A673 (cell line): ENCODE measurements around the gene TBRG4. TPM values are rescaled to one million over a fixed set of nuclear protein-coding genes. Genes with fewer than 3 reads are reported as not detected.

Experiments
- BruUV-seq: library from RNA; stranded (reverse); fragments of 400-500 nt; replicated peaks from 2 replicates; lab custom pipeline; 2021; lab: Mats Ljungman, UMichigan
- CTCF ChIA-PET: fragments of 300-600 bp; sonication (Branson Sonifier 250); formaldehyde crosslinking; loops from one replicate; lab custom pipeline; 2022; ENCODE audit warnings: antibody characterized with exemption; lab: Charles Lee
- POLR2A ChIA-PET: fragments of 300-600 bp; sonication (Branson Sonifier 250); formaldehyde crosslinking; loops from one replicate; lab custom pipeline; 2022; ENCODE audit warnings: antibody characterized with exemption; ENCODE audit not compliant: low non-redundant PET; lab: Charles Lee
- DNase-seq: peaks from one replicate; pipeline ENCODE4 v3.0.0-alpha.2; 2015; ENCODE audit warnings: low spot score
- H3K27ac ChIP-seq: fragments of 200-600 bp; sonication (generic); 2 replicates; pipeline ENCODE4 v1.5.1; 2016; ENCODE audit warnings: mixed run types, low read depth, mild to moderate bottlenecking, mixed read lengths, antibody characterized with exemption, low read length; ENCODE audit not compliant: poor library complexity, severe bottlenecking
- H3K27me3 ChIP-seq: fragments of 200-600 bp; sonication (generic); replicated peaks from 2 replicates; pipeline ENCODE4 v1.6.1; 2017; ENCODE audit warnings: mixed run types, low read depth, mild to moderate bottlenecking, mixed read lengths, antibody characterized with exemption, low read length; ENCODE audit not compliant: insufficient read depth, poor library complexity
- H3K36me3 ChIP-seq: fragments of 200-600 bp; sonication (generic); 2 replicates; pipeline ENCODE4 v1.6.1; 2016; ENCODE audit warnings: mixed run types, mild to moderate bottlenecking, mixed read lengths, antibody characterized with exemption, low read length; ENCODE audit not compliant: insufficient read depth, poor library complexity, severe bottlenecking
- H3K4me1 ChIP-seq: fragments of 200-600 bp; sonication (generic); 2 replicates; pipeline ENCODE4 v1.6.1; 2017; ENCODE audit warnings: mixed run types, mild to moderate bottlenecking, mixed read lengths, antibody characterized with exemption, low read length; ENCODE audit not compliant: insufficient read depth, poor library complexity, severe bottlenecking
- H3K4me3 ChIP-seq: fragments of 200-600 bp; sonication (generic); 2 replicates; pipeline ENCODE4 v1.5.1; 2016; ENCODE audit warnings: low read depth, mixed run types, mild to moderate bottlenecking, mixed read lengths, low read length; ENCODE audit not compliant: poor library complexity, severe bottlenecking
- H3K9me3 ChIP-seq: fragments of 200-600 bp; sonication (generic); 2 replicates; pipeline ENCODE4 v1.6.1; 2016; ENCODE audit warnings: mixed run types, low read depth, mild to moderate bottlenecking, mixed read lengths, antibody characterized with exemption, low read length; ENCODE audit not compliant: poor library complexity, severe bottlenecking
- EZH2 ChIP-seq: fragments of 200-600 bp; sonication (generic); IDR thresholded peaks from 2 replicates; pipeline ENCODE4 v1.6.1; 2017; ENCODE audit warnings: borderline replicate concordance, low read depth, mild to moderate bottlenecking, mixed read lengths, antibody characterized with exemption, low read length; ENCODE audit not compliant: poor library complexity, severe bottlenecking
- intact Hi-C: fragments of 100-400 bp; cut with micrococcal nuclease; formaldehyde crosslinking; loops from one replicate; pipeline ENCODE4 v1.10.0; 2022; ENCODE audit not compliant: unreplicated experiment
- total RNA-seq: library from RNA; stranded (reverse); gene quantifications from 2 replicates; pipeline ENCODE4 v1.2.3, GENCODE V29; 2021
- TF ChIP-seq, protein P1 (sequence below): fragments of 300-800, 200-600 bp; sonication (generic); conservative IDR thresholded peaks from 2 replicates; pipeline ENCODE4 v1.5.1; 2017; ENCODE audit warnings: low read depth, mild to moderate bottlenecking, antibody characterized with exemption, low read length, moderate library complexity, mixed read lengths

Gene TBRG4
- total RNA-seq, 1 experiment from 2014 or later: 136 TPM

DNA sequence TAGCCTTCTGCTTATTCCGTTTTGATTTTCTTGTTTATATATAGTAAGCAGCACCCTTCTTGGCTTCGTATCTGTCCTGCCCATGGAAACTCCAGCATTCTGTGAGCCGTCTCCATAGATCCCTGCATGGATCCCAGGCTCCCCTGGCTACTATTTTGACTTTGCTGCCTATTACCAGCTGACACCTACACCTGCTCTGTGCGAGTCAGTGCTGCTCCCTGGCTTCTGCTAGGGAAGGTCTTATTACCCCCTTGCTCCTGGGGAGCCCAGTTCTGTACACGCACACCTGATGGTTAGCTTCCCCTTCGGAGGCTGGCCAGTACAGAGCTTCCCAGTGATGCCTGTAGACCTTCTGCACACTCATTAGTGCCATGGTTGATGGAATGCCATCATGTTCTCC, 58.1 kb downstream of the TBRG4 start:
- no peak for DNase-seq
- Histone ChIP-seq H3K27ac (no peak overlapping the region), H3K36me3 (no peaks in the 10 kb centered on the region), H3K4me3 (no peak overlapping the region), H3K4me1 (no peaks in the 10 kb centered on the region), H3K27me3 (no peaks in the 10 kb centered on the region), H3K9me3 (no peaks in the 10 kb centered on the region)
- TF ChIP-seq, protein P1, sequence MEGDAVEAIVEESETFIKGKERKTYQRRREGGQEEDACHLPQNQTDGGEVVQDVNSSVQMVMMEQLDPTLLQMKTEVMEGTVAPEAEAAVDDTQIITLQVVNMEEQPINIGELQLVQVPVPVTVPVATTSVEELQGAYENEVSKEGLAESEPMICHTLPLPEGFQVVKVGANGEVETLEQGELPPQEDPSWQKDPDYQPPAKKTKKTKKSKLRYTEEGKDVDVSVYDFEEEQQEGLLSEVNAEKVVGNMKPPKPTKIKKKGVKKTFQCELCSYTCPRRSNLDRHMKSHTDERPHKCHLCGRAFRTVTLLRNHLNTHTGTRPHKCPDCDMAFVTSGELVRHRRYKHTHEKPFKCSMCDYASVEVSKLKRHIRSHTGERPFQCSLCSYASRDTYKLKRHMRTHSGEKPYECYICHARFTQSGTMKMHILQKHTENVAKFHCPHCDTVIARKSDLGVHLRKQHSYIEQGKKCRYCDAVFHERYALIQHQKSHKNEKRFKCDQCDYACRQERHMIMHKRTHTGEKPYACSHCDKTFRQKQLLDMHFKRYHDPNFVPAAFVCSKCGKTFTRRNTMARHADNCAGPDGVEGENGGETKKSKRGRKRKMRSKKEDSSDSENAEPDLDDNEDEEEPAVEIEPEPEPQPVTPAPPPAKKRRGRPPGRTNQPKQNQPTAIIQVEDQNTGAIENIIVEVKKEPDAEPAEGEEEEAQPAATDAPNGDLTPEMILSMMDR: no peak
- intact Hi-C loops: no loop called here
- ChIA-PET POLR2A (interaction anchor here (0.5 kb wide), 1 partner anchor 44 kb away, joined by 9 read pairs; no protein-coding TSS in a partner anchor), CTCF (no interaction called here)
- no TSS peak for BruUV-seq

DNA sequence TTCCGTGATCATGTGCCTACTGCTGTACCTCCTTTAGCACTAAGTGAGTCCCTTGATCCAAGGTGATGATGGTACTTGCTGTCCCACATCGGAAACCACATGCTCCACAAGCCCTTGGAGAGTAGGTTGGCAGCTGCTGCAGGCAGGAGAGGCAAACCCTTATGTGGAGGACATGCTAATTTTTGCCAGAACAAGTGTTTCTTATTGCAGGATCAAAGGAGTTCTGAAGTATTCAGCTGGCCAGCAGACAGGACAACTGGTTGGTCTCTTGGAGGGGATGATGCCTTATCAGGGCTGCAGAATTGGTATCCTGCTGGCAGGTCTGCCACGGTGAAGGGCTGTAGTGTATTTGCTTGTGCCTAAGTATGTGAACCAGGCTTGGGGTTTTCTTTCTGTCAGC, 59.5 kb downstream of the TBRG4 start:
- no peak for DNase-seq
- intact Hi-C loops: no loop called here
- TF ChIP-seq, protein P1: no peak
- no peak for TF ChIP-seq EZH2
- Histone ChIP-seq H3K27ac (no peak overlapping the region), H3K36me3 (no peaks in the 10 kb centered on the region), H3K4me1 (no peaks in the 10 kb centered on the region), H3K4me3 (no peak overlapping the region), H3K27me3 (no peaks in the 10 kb centered on the region), H3K9me3 (no peaks in the 10 kb centered on the region)
- ChIA-PET POLR2A (no interaction called here), CTCF (no interaction called here)
- no TSS peak for BruUV-seq

DNA sequence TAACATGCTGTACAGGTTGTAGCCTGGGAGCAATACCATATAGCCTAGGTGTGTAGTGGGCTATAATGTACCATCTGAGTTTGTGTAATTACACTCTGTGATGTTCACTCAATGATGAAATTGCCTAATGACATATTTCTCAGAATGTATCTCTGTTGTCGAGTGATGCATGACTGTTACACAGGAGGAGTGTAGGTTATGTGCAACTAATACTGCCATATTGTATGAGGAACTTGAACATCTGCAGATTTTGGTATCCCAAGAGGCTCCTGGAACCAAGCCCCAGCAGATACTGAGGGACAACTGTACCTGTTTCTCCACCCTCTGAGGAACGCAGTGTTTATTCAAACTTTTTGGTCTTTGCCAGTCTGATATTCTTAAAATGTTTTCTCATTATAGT, 61.3 kb downstream of the TBRG4 start:
- POLR2A ChIA-PET: no interaction called here
- Histone ChIP-seq H3K9me3 (no peaks in the 10 kb centered on the region), H3K4me1 (no peaks in the 10 kb centered on the region), H3K36me3 (no peaks in the 10 kb centered on the region), H3K27ac (no peak overlapping the region), H3K4me3 (no peak overlapping the region), H3K27me3 (no peaks in the 10 kb centered on the region)
- DNase-seq: no peak
- no TSS peak for BruUV-seq
- TF ChIP-seq EZH2: no peak
- TF ChIP-seq, protein P1: no peak
- intact Hi-C loops: no loop called here
- CTCF ChIA-PET: no interaction called here

Other genes with a start within 250 kb of the TBRG4 start
- gene PURB, start 226.2 kb downstream of the TBRG4 start, total RNA-seq: 25.3 and 27.4 TPM in 2 replicates
- gene MYO1G, start 132.7 kb downstream of the TBRG4 start, total RNA-seq: 0.17 and 0.20 TPM in 2 replicates
- 35.2 and 36.0 TPM in 2 replicates for gene CCM2, start 111.5 kb downstream of the TBRG4 start, total RNA-seq
- 1.1 and 1.6 TPM in 2 replicates for gene NACAD, start 22.7 kb downstream of the TBRG4 start, total RNA-seq
- not detected in 2 replicates for gene RAMP3, start 46.1 kb upstream of the TBRG4 start, total RNA-seq